ENCODE measurements around the gene SPATA31A6.
"Not testable (repeated sequence)": the region's sequence is repeated elsewhere in the genome, so short reads cannot be mapped to it uniquely, and the experiment has no call there.

SPATA31A6 gene

GRCh38 chr9:42183359-42183758, at the start of gene SPATA31A6:
Gene SPATA31A6 (plus strand): TSS chr9:42183659. CDS start chr9:42183688, 29 bp downstream.
- not testable (repeated sequence) for DNase-seq (ENCODE audit: low read depth)

- DNase-seq (ENCODE audit: low read depth): not testable (repeated sequence)
These were observed 23.2 kb upstream of the SPATA31A6 start for GRCh38 chr9:42160299-42160698.

GRCh38 chr9:42219861-42220260, 36.4 kb downstream of the SPATA31A6 start:
- DNase-seq (ENCODE audit: low read depth): not testable (repeated sequence)

- DNase-seq (ENCODE audit: low read depth): not testable (repeated sequence)
These were observed 39.8 kb downstream of the SPATA31A6 start for GRCh38 chr9:42223230-42223629.

GRCh38 chr9:42233031-42233430, 49.6 kb downstream of the SPATA31A6 start:
- DNase-seq (ENCODE audit: low read depth): not testable (repeated sequence)

GRCh38 chr9:42234610-42235009, 51.2 kb downstream of the SPATA31A6 start:
- not testable (repeated sequence) for DNase-seq (ENCODE audit: low read depth)

- not testable (repeated sequence) for DNase-seq (ENCODE audit: low read depth)
These were observed 52.0 kb downstream of the SPATA31A6 start for GRCh38 chr9:42235352-42235991.

- not testable (repeated sequence) for DNase-seq (ENCODE audit: low read depth)
These were observed 52.6 kb downstream of the SPATA31A6 start for GRCh38 chr9:42236097-42236496.

- not testable (repeated sequence) for DNase-seq (ENCODE audit: low read depth)
These were observed 53.9 kb downstream of the SPATA31A6 start for GRCh38 chr9:42237381-42237780.

- not testable (repeated sequence) for DNase-seq (ENCODE audit: low read depth)
These were observed 55.4 kb downstream of the SPATA31A6 start for GRCh38 chr9:42238862-42239261.

All from stimulated activated CD8-positive, alpha-beta memory T cell treated with anti-CD3 and anti-CD28 coated beads, Interleukin-15, amount 100 ng/mL, for 1 hour (primary cell).